Keratinocyte (primary cell): ENCODE data around the gene KLK7. TPM values are rescaled to one million over a fixed set of nuclear protein-coding genes. Genes with fewer than 3 reads are reported as not detected.

ENCODE experiments used
- DNase-seq: peaks from one replicate; pipeline ENCODE4 v3.0.0-alpha.2; 2011; ENCODE audit warnings: low read depth, missing footprints, low spot score
- FAIRE-seq: peaks from 2 replicates; lab custom pipeline; 2011; peaks lifted over from hg19 to GRCh38; lab: Jason Lieb, UNC
- H2AFZ ChIP-seq: 2 replicates; pipeline ENCODE4 v1.6.0; 2012; ENCODE audit warnings: low read length, control low read depth, inconsistent platforms; ENCODE audit not compliant: control insufficient read depth
- H3K27ac ChIP-seq: 2 replicates; pipeline ENCODE4 v1.5.1; 2011; ENCODE audit warnings: low read length; ENCODE audit not compliant: control insufficient read depth, insufficient read depth
- H3K27me3 ChIP-seq: 3 replicates; pipeline ENCODE4 v1.6.0; 2011; ENCODE audit warnings: low read length; ENCODE audit not compliant: control insufficient read depth, insufficient read depth; ENCODE audit errors: extremely low read depth
- H3K36me3 ChIP-seq, 2 experiments: 2 replicates in 1 of 2; 3 replicates in 1 of 2; pipeline ENCODE4 v1.5.1; 2011; ENCODE audit warnings: low read length in 2 of 2, mild to moderate bottlenecking in 1 of 2; ENCODE audit not compliant: control insufficient read depth in 2 of 2, insufficient read depth in 2 of 2; ENCODE audit errors: extremely low read depth in 1 of 2
- H3K4me1 ChIP-seq: 3 replicates; pipeline ENCODE4 v1.5.1; 2011; ENCODE audit warnings: low read length; ENCODE audit not compliant: control insufficient read depth, insufficient read depth; ENCODE audit errors: extremely low read depth
- H3K4me2 ChIP-seq: 3 replicates; pipeline ENCODE4 v1.6.0; 2011; ENCODE audit warnings: low read depth, low read length; ENCODE audit not compliant: control insufficient read depth, insufficient read depth; ENCODE audit errors: extremely low read depth
- H3K4me3 ChIP-seq, 3 experiments: fragments of 200-600 bp in 1 of 3; sonication (generic) in 1 of 3; 2 replicates in 2 of 3; 3 replicates in 1 of 3; pipeline ENCODE4 v1.5.1; 2011 to 2016; ENCODE audit warnings: low read length in 3 of 3, mild to moderate bottlenecking in 3 of 3, control low read depth in 2 of 3, inconsistent platforms in 1 of 3, low read depth in 1 of 3, mixed read lengths in 1 of 3, mixed run types in 1 of 3, moderate library complexity in 1 of 3; ENCODE audit not compliant: control insufficient read depth in 2 of 3, insufficient read depth in 2 of 3; ENCODE audit errors: extremely low read depth in 1 of 3
- H3K79me2 ChIP-seq: 2 replicates; pipeline ENCODE4 v1.6.0; 2012; ENCODE audit warnings: low read length; ENCODE audit not compliant: control insufficient read depth, insufficient read depth
- H3K9ac ChIP-seq: 3 replicates; pipeline ENCODE4 v1.6.0; 2011; ENCODE audit warnings: low read length; ENCODE audit not compliant: control insufficient read depth, insufficient read depth; ENCODE audit errors: extremely low read depth
- H3K9me1 ChIP-seq: 3 replicates; pipeline ENCODE4 v1.6.0; 2011; ENCODE audit warnings: low read length; ENCODE audit not compliant: control insufficient read depth, insufficient read depth; ENCODE audit errors: extremely low read depth
- H3K9me3 ChIP-seq: 2 replicates; pipeline ENCODE4 v1.5.1; 2012; ENCODE audit warnings: low read depth, low read length; ENCODE audit not compliant: control insufficient read depth
- H4K20me1 ChIP-seq: 3 replicates; pipeline ENCODE4 v1.6.0; 2011; ENCODE audit warnings: low read length; ENCODE audit not compliant: control insufficient read depth, insufficient read depth; ENCODE audit errors: extremely low read depth
- EZH2 ChIP-seq: IDR thresholded peaks from one replicate; pipeline ENCODE4 v1.6.1; 2012; ENCODE audit warnings: inconsistent platforms, mild to moderate bottlenecking, low read length, moderate library complexity
- dilution Hi-C: fragments of 300-500 bp; cut with MboI; formaldehyde crosslinking; loops from one replicate; pipeline ENCODE4 v1.7.0; 2020; ENCODE audit warnings: low sequenced_read_pairs; ENCODE audit not compliant: extremely low pct_ligation_motif_present
- polyA plus RNA-seq, 5 experiments: library from polyadenylated mRNA; depleted of rRNA in 3 of 5; stranded (reverse) in 3 of 5; stranded (forward) in 1 of 5; unstranded in 1 of 5; fragments of >200 nt; gene quantifications; 1 replicate in 1 of 5; 2 replicates in 3 of 5; 3 replicates in 1 of 5; pipeline versions ENCODE4 v1.2.1 to v1.2.3, GENCODE V29; 2011 to 2012; ENCODE audit warnings: missing spikeins in 2 of 5, low read depth in 1 of 5, low replicate concordance in 1 of 5
- TF ChIP-seq, protein P1 (sequence below), 3 experiments: IDR thresholded peaks in 1 of 3; conservative IDR thresholded peaks in 1 of 3; optimal IDR thresholded peaks in 1 of 3; 2 replicates in 2 of 3; 3 replicates in 1 of 3; pipeline versions ENCODE3 to v1.5.1; 2011; ENCODE audit warnings: low read length in 3 of 3, mild to moderate bottlenecking in 3 of 3, moderate library complexity in 2 of 3, control low read depth in 1 of 3, inconsistent platforms in 1 of 3; ENCODE audit not compliant: insufficient read depth in 2 of 3; ENCODE audit errors: extremely low read depth in 1 of 3

The KLK7 gene
- polyA plus RNA-seq, 1 donor (not counting 4 experiments of a cell fraction or from before 2014, with no cell fraction given), result 29.2 TPM

DNA sequence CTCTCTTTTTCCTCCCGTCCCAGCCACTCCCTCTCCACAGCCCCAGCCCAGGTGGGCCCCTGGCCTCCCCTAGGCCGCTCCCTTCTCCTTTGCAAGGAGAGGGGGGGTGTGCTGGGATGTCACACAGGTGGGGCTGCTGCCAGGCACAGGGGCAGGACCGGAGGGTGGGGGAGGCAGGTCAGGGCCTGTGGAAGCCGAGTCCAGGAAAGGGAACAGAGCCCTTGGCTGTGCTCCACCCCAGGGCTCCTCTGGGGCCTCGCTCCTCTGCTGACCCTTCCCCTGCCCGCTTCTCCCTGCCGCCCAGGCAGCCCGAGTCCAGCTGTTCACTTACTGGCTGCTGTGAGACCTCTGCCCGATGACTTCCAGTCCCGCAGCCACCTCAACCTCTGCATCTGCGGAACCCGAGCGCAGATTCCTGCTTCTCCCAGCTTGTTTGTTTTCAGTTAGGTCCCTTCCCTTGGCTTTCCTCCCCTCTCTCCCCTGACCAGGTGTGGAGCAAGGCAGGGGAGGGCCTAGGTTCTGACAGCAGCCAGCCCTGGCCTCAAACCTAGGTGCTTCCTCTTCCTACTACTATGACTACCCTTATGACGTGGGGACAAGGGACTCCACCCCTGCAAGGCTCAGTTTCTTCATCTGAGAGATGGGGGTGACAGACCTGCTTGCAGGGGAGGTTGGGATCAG, 43.5 kb upstream of the KLK7 start:
- Histone ChIP-seq H3K4me2 (peak overlapping the region; percentile 33), H3K36me3 (peaks cover 0 to 5% of the 10 kb centered on the region in 2 experiments), H2AFZ (peak overlapping the region; percentile 41), H3K9me1 (no peaks in the 10 kb centered on the region), H3K27ac (no peak overlapping the region), H3K9ac (no peak overlapping the region), H3K4me3 (peak overlapping the region in 1 of 3 experiments; percentile 44), H3K27me3 (peaks cover 11% of the 10 kb centered on the region), H3K4me1 (peaks cover 18% of the 10 kb centered on the region), H3K79me2 (no peaks in the 10 kb centered on the region), H4K20me1 (no peaks in the 10 kb centered on the region), H3K9me3 (no peaks in the 10 kb centered on the region)
- dilution Hi-C loops, result no loop called here
- TF ChIP-seq, protein P1, sequence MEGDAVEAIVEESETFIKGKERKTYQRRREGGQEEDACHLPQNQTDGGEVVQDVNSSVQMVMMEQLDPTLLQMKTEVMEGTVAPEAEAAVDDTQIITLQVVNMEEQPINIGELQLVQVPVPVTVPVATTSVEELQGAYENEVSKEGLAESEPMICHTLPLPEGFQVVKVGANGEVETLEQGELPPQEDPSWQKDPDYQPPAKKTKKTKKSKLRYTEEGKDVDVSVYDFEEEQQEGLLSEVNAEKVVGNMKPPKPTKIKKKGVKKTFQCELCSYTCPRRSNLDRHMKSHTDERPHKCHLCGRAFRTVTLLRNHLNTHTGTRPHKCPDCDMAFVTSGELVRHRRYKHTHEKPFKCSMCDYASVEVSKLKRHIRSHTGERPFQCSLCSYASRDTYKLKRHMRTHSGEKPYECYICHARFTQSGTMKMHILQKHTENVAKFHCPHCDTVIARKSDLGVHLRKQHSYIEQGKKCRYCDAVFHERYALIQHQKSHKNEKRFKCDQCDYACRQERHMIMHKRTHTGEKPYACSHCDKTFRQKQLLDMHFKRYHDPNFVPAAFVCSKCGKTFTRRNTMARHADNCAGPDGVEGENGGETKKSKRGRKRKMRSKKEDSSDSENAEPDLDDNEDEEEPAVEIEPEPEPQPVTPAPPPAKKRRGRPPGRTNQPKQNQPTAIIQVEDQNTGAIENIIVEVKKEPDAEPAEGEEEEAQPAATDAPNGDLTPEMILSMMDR (optimal IDR thresholded peaks at IDR 0.05 in 1 of 3, IDR thresholded peaks at IDR 0.05 in 1 of 3, conservative IDR thresholded peaks at IDR 0.05 in 1 of 3; ENCODE audit: extremely low read depth in 1 of 3, insufficient read depth in 2 of 3, low read length in 3 of 3), result no peak
- TF ChIP-seq EZH2, result no peak
- no peak for DNase-seq
- FAIRE-seq, result no peak

GRCh38 chr19:51026554-51026831, 42.8 kb upstream of the KLK7 start, which contains the start of gene KLK11:
Gene KLK11 (minus strand): TSS chr19:51026616. CDS start chr19:51025631, 985 bp downstream.
- H3K4me2 ChIP-seq, result peak within 1 kb of the TSS; percentile 33
- H3K9me1 ChIP-seq, result no peaks in the 10 kb centered on the region
- no peak within 1 kb of the TSS for H3K27ac ChIP-seq
- peaks cover 0 to 5% of the 10 kb centered on the region in 2 experiments for H3K36me3 ChIP-seq
- H3K9me3 ChIP-seq, result no peaks in the 10 kb centered on the region
- H4K20me1 ChIP-seq, result no peaks in the 10 kb centered on the region
- dilution Hi-C loops, result no loop called here
- no peak for TF ChIP-seq EZH2
- TF ChIP-seq, protein P1 (optimal IDR thresholded peaks at IDR 0.05 in 1 of 3, IDR thresholded peaks at IDR 0.05 in 1 of 3, conservative IDR thresholded peaks at IDR 0.05 in 1 of 3; ENCODE audit: extremely low read depth in 1 of 3, insufficient read depth in 2 of 3, low read length in 3 of 3), result no peak
- H3K4me3 ChIP-seq, result peak within 1 kb of the TSS in 1 of 3 experiments; percentile 44
- H3K4me1 ChIP-seq, result peaks cover 18% of the 10 kb centered on the region
- no peaks in the 10 kb centered on the region for H3K79me2 ChIP-seq
- FAIRE-seq (no peak), DNase-seq (no peak)
- H3K9ac ChIP-seq, result no peak within 1 kb of the TSS
- H3K27me3 ChIP-seq, result peaks cover 11% of the 10 kb centered on the region
- peak within 1 kb of the TSS; percentile 41 for H2AFZ ChIP-seq
